Middle frontal gyrus (tissue), 1 donor: ENCODE results near the gene MACO1.

Experiments used
- DNase-seq: peaks from one replicate; pipeline ENCODE4 v3.0.0-alpha.2; 2015; ENCODE audit warnings: low spot score; ENCODE audit errors: extremely low spot score

MACO1 gene

DNA sequence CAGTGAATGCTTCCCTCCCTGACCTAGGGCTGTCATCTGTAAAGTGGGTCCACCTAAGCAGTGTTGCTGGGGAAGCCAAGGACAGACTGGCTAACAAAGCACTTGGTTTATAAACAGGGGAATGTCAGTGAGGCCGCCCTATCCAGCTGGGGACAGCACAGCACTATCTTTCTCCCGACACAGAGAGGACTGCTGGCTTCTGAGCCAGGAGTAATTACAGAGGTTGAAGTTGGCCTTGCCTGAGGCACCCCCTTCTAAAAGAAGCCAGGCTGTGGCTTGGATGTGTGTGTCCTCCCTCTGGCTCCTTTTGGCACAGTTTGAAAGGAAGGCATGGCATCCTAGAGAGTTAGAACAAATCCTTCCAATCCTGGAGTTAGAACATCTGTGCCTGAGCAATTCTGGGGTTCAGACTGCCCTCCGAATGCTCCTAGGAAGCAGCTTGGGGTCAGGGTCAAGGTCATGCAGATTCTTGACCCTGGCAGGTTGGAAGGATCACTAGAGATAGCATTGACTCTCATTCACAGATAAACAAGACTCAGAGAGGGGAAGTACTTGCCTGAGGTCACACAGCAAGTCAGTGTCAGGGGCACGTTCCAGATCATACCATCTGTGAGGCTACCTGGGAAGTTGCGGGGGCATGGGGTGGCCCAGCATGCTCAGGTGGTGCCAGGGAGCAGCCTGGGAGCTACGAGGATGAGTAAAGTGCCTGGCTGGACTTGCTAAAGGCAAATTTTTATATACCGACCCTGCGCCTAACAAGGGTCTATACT lies 111.4 kb downstream of the MACO1 start:
- DNase-seq = no peak

DNA sequence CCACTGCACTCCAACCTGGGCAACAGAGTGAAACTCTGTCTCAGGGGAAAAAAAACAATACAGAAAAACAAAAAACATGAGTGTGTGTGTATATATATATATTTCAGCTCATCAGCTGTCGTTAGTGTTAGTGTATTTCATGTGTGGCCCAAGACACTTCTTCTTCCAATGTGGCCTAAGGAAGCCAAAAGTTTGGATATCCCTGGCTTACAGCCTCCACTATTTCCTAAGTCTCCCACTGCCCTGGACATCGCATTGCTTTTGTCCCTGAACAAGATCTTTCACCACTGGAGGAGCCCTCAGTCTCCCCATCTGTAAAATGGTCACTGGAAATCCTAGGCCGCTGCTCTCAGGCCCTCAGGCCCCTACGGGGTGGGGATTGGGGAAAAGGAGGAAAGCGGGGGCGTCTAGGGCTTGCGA lies 112.3 kb downstream of the MACO1 start:
- DNase-seq = no peak

DNA sequence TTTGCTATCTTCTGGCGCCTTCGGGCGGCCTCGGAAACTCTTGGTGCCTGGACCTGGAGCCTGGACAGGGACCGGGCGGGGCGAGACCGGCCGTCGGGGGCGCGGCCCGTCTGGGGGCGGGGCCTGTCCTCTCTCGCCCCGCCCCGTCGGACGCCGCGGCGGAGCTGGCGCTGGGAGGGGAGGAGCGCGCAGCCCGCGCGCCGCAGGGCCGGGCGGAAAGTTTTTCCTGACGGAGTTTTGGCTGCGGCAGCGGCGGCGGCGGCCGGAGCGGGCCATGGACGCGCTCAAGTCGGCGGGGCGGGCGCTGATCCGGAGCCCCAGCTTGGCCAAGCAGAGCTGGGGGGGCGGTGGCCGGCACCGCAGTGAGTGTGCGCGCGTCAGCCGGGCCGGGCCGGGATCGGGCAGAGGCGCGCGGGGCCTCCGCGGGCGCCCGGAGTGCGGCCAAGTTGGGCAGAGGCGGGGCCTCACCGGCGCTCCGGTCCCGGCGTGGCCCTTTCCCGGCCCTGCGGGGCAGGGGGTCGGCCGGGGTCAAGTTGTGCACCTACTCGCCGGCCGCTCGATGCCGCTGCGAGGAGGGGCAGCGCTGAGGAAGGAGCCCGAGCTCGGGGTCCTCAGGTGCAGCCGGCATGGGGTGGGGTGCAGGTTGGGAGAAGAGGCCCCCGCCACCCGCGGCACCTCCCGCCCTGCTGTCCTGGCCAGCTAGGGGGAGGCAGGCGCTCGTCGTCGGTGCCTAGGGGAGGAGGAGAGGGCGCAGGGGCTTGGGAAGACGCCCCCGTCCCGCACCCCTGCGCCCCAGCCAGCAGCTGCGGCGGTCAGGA lies 112.9 kb downstream of the MACO1 start, which contains the start of gene LDLRAP1:
LDLRAP1 (plus strand) TSS at position 182 of the 818 bp plus-strand sequence; CDS start at position 275, 93 bp downstream.
- DNase-seq = peak; percentile 44

DNA sequence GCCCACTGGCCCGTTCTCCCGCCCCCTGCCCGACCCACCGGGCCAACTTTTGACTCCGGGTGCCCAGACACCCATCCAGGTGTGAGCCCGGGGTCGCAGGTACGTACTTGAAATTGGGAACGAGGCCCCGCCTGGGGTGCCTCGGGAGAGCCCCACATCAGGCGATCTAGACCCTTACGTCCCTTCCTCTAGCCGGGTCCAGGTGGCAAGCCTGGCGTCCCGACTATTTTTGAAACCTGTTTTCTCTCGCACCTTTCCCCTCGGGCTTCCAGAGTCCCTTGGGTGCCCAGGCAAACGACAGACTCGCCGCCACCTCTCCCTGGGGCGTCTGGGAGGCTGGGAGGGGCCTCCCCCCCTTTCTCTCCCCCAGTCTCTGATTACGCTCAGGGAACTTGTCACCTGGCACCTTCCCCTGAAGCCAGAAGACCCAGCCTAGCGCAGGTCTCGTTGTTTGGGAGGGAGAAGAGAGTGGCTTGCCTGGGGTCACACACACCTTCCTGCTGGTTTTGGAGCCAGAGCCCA lies 113.6 kb downstream of the MACO1 start:
- no peak for DNase-seq

DNA sequence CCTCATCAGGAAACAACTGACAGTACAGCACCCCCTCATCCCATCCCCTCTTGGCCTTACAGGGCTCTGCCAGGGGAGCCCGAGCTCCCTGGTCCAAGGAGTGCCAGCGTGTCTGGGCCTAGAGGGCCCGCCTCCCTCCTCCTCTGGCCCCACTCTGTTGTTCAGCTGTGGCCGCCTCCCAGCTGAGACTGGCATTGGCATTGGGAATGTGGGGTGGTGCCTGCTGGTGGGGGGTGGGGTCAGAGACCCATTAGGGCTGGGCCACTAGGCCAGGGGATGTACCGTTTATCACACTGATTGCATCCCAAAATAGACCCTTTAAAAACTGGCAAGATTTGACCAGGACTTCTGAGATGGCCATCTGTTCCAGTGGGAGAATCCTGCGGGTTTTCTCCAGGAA lies 114.1 kb downstream of the MACO1 start:
- no peak for DNase-seq

DNA sequence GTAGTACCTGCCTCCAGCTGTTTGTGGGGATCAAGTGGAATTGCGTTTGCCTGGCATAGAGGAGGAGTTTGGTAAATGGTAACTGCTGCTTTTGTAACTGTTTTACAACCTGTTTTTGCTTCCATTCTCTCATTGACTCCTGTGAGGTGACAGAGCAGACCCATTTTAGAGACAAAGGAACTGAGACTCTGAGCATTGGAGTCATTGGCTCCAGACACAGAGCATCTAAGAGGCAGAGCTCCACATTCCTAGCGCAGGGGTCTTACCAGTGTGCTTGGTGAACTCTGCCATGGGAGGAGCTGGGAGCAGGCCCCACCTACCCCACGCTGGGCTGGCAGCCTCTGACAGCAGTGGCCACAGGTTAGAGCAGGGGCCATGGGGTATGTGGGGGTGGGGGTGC lies 115.1 kb downstream of the MACO1 start:
- no peak for DNase-seq

DNA sequence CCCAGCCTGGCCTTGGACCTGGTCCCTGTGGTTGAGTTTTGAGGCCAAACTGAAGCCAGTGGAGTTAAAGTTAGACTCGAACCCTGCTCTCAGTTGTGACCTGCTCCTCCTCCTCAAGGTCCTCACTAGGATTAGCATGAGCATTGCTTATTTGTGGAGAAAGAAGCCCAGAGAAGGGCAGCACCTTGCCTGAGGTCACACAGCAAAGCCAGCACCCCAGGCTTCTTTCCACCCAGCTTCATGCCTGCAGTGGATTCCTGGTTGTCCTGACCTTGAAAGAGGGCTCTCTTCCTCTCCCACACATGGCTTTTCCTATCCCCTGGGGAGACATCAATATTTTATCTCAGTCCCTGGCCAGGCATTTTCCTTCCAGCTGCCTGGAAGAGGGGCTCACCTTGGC lies 115.5 kb downstream of the MACO1 start:
- DNase-seq = no peak

DNA sequence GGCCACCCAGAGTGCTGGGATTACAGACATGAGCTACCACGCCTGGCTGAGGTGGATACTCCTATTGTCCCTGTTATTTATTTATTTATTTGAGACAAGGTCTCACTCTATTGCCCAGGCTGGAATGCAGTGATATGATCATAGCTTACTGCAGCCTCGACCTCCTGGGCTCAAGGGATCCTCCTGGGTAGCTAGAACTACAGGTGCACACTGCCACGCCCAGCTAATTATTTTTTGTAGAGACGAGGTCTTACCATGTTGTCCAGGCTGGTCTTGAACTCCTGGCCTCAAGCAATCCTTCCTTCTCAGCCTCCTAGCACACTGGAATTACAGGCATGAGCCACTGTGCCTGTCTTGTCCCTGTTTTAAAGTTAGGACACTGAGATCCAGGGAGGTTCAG lies 117.9 kb downstream of the MACO1 start:
- no peak for DNase-seq

DNA sequence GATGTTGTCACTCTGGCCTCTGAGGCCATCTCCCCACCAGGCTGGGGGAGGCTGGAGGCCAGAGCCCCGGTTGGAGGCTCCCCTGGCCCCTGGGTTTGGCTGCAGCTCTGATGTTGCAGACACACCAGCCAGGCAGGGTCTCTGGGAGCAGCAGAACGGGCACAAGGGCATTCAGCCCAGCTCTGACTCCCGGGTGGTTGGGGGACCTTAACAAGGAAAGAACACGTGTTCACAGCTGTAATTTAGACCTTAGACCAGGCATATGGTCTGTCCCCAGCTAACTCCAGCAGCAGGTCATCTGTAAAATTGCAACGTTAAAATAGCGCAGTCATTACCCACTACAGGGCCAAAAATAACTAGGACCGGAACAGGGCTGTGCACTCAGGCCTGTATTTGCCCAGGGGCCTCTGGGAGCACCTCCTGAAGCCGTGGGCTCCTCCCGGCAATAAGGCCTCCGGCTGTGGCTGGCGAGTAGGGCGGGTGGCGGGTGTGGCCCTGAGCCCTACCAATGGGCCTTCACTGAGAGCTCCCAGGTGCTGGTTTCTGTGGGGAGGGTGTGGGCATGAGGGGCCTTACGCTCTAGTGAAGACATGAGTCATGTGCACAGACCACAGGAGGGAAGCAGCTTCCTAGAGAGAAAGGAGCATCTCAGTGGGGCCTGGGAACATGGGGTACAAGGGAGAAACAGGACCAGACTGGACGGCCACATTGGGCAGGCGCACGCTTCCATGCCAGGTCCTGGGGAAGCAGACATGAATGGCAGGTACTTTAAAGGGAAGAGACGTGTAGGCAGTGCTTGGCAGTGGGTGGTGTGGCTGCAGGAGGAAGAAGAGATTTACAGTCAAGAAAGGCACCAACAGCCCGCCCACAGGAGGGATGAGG lies 118.8 kb downstream of the MACO1 start:
- DNase-seq = no peak
